Smooth muscle cell (in vitro differentiated cells): ENCODE results near the gene SPEF2. TPM values are rescaled to one million over a fixed set of nuclear protein-coding genes. Genes with fewer than 3 reads are reported as not detected.

Source experiments
- DNase-seq: peaks from one replicate; lab custom pipeline; 2025; ENCODE audit not compliant: unreplicated experiment; lab: John Stamatoyannopoulos, UW
- H2AFZ ChIP-seq: fragments of 200-600 bp; sonication (generic); 2 replicates; pipeline ENCODE4 v1.6.0; 2016; ENCODE audit warnings: antibody characterized with exemption, low read depth, mild to moderate bottlenecking
- H3F3A ChIP-seq: fragments of 200-600 bp; sonication (generic); 2 replicates; pipeline ENCODE4 v1.6.0; 2017; ENCODE audit warnings: antibody characterized with exemption, low read depth
- H3K27ac ChIP-seq: fragments of 200-600 bp; sonication (generic); 2 replicates; pipeline ENCODE4 v1.5.1; 2016; ENCODE audit warnings: low read depth, mild to moderate bottlenecking
- H3K27me3 ChIP-seq: fragments of 200-600 bp; sonication (generic); 2 replicates; pipeline ENCODE4 v1.6.1; 2016; ENCODE audit warnings: low read depth, mild to moderate bottlenecking
- H3K36me3 ChIP-seq: fragments of 200-600 bp; sonication (generic); 2 replicates; pipeline ENCODE4 v1.5.1; 2016; ENCODE audit warnings: low read depth
- H3K4me1 ChIP-seq: fragments of 200-600 bp; sonication (generic); 2 replicates; pipeline ENCODE4 v1.5.1; 2016; ENCODE audit warnings: low read depth
- H3K4me2 ChIP-seq: fragments of 200-600 bp; sonication (generic); 2 replicates; pipeline ENCODE4 v1.6.0; 2016; ENCODE audit warnings: mild to moderate bottlenecking
- H3K4me3 ChIP-seq: fragments of 200-600 bp; sonication (generic); 2 replicates; pipeline ENCODE4 v1.5.1; 2016; ENCODE audit warnings: mild to moderate bottlenecking
- H3K79me2 ChIP-seq: fragments of 200-600 bp; sonication (generic); 2 replicates; pipeline ENCODE4 v1.6.0; 2016; ENCODE audit warnings: low read depth, mild to moderate bottlenecking
- H3K9ac ChIP-seq: fragments of 200-600 bp; sonication (generic); 2 replicates; pipeline ENCODE4 v1.6.0; 2016; ENCODE audit warnings: low read depth
- H3K9me3 ChIP-seq: fragments of 200-600 bp; sonication (generic); replicated peaks from 2 replicates; pipeline ENCODE4 v1.5.1; 2016; ENCODE audit warnings: low read depth
- H4K20me1 ChIP-seq: fragments of 200-600 bp; sonication (generic); 2 replicates; pipeline ENCODE4 v1.6.0; 2016; ENCODE audit warnings: low read depth
- CTCF ChIP-seq: fragments of 200-600 bp; sonication (generic); IDR thresholded peaks from 2 replicates; pipeline ENCODE4 v1.5.1; 2017; ENCODE audit warnings: borderline replicate concordance, mild to moderate bottlenecking, antibody characterized with exemption; ENCODE audit not compliant: insufficient read depth, poor library complexity, severe bottlenecking
- WGBS: methylation state at CpG from one replicate; pipeline ENCODE4 v1.1.7; 2016; ENCODE audit warnings: low lambda C conversion rate; 5-methylcytosine and 5-hydroxymethylcytosine counted together
- polyA plus RNA-seq: library from polyadenylated mRNA; unstranded; fragments of >200 nt; fragmentation: Nextera tagmentation; extraction: Ambion mirVana; gene quantifications from 2 replicates; pipeline ENCODE4 v1.2.1, GENCODE V29; 2016
- total RNA-seq: library from RNA; depleted of rRNA; stranded (reverse); fragments of >200 nt; gene quantifications from 2 replicates; pipeline ENCODE4 v1.2.3, GENCODE V29; 2014

SPEF2 gene
- total and polyA plus RNA-seq, 2 experiments from 2014 or later = 3.1 to 4.8 TPM

DNA sequence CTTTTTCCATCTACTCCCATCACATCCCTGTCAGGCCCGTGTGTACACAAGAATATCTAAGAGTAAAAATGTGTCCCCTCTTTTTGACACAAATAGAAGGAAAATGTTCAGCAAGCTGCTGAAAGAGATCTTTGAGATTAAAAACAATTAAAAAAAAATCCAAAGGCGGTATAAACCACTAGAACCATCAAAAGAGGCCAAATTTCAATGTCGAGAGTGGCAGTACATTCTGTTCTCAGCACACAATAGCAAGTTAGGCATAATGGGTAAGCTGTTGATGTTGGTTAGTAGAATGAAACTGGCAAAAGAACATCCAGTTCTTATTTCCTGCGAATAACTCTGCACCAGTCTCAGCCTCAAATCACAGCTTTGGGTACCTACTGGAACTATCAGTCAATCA lies 143.9 kb downstream of the SPEF2 start:
- DNase-seq = no peak
- no peaks in the 10 kb centered on the region for H3K79me2 ChIP-seq
- no peak overlapping the region for H3K27ac ChIP-seq
- no peak overlapping the region for H2AFZ ChIP-seq
- no peaks in the 10 kb centered on the region for H4K20me1 ChIP-seq
- no peaks in the 10 kb centered on the region for H3K4me1 ChIP-seq
- no peak overlapping the region for H3K4me2 ChIP-seq
- no peaks in the 10 kb centered on the region for H3K36me3 ChIP-seq
- WGBS = 83% methylated on average over 4 of the region's 4 CpGs
- no peaks in the 10 kb centered on the region for H3F3A ChIP-seq
- H3K27me3 ChIP-seq = no peaks in the 10 kb centered on the region
- H3K9me3 ChIP-seq = no peaks in the 10 kb centered on the region
- H3K9ac ChIP-seq = no peak overlapping the region
- no peak overlapping the region for H3K4me3 ChIP-seq
- TF ChIP-seq CTCF = no peak

DNA sequence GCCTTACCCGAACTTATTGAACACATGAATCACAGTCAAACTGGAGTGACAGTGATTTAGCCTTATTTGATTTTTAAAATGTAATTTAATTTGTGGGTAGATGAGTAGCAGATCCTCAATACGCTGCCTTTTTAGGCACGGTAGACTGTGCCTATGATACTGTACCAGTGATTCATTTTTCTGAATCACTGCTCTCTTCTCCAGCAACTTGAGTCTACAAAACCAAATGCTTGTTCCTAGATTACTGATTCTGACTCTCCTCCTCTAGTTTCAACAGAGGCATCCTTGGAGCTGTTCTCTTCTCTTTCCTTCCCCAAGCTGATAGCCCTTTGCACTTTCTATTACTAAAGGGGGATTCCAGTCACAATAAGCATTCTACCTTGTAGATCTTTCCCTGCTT lies 144.7 kb downstream of the SPEF2 start:
- Histone ChIP-seq H3K4me1 (no peaks in the 10 kb centered on the region), H2AFZ (no peak overlapping the region), H3K36me3 (no peaks in the 10 kb centered on the region), H4K20me1 (no peaks in the 10 kb centered on the region), H3K79me2 (no peaks in the 10 kb centered on the region), H3K4me3 (no peak overlapping the region), H3K9me3 (no peaks in the 10 kb centered on the region), H3K27ac (no peak overlapping the region), H3K4me2 (no peak overlapping the region), H3F3A (no peaks in the 10 kb centered on the region), H3K9ac (no peak overlapping the region), H3K27me3 (peaks cover 2% of the 10 kb centered on the region)
- WGBS = 77% methylated on average over 3 of the region's 3 CpGs
- no peak for DNase-seq
- no peak for TF ChIP-seq CTCF

DNA sequence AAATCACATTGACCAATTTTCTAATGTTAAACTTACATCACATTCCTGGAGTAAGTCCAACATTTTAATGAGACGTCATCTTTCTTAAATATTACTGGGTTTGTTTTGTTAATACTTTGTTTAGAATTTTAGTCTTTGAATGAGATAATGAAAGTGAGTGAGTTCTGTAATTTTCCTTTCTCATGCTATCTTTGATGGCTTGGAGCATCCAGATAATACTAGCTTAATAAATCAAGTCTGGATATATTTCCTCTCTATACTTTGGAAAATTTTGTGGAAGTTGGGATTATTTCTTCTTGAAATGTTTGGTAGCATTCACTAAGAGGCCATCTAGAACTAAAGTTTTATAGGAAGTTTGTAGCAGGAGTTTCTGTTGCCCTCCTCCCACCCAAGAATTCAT lies 148.3 kb downstream of the SPEF2 start:
- no peak overlapping the region for H3K27ac ChIP-seq
- TF ChIP-seq CTCF = no peak
- no peak overlapping the region for H3K4me2 ChIP-seq
- H3K9me3 ChIP-seq = no peaks in the 10 kb centered on the region
- H2AFZ ChIP-seq = no peak overlapping the region
- no peaks in the 10 kb centered on the region for H3K36me3 ChIP-seq
- peaks cover 22% of the 10 kb centered on the region for H3K27me3 ChIP-seq
- no peak overlapping the region for H3K9ac ChIP-seq
- H4K20me1 ChIP-seq = no peaks in the 10 kb centered on the region
- no peak overlapping the region for H3K4me3 ChIP-seq
- H3K4me1 ChIP-seq = no peaks in the 10 kb centered on the region
- 56% methylated on average over 1 of the region's 1 CpG for WGBS
- H3K79me2 ChIP-seq = no peaks in the 10 kb centered on the region
- no peaks in the 10 kb centered on the region for H3F3A ChIP-seq
- no peak for DNase-seq

GRCh38 chr5:35771300-35771699 lies 153.6 kb downstream of the SPEF2 start:
- Histone ChIP-seq H3K27me3 (peaks cover 22% of the 10 kb centered on the region), H3K4me3 (no peak overlapping the region), H3K4me2 (peak overlapping the region; percentile 6), H2AFZ (no peak overlapping the region), H3K36me3 (no peaks in the 10 kb centered on the region), H3F3A (no peaks in the 10 kb centered on the region), H3K4me1 (peaks cover 9% of the 10 kb centered on the region), H3K9me3 (no peaks in the 10 kb centered on the region), H3K79me2 (no peaks in the 10 kb centered on the region), H4K20me1 (no peaks in the 10 kb centered on the region), H3K27ac (peak overlapping the region; percentile 37), H3K9ac (no peak overlapping the region)
- 45% methylated on average over 6 of the region's 6 CpGs for WGBS
- TF ChIP-seq CTCF = no peak
- DNase-seq = no peak
